Urothelium cell line (cell line): ENCODE data around the gene RPS6KA2.
"Not testable (repeated sequence)": the region's sequence is repeated elsewhere in the genome, so short reads cannot be mapped to it uniquely, and the experiment has no call there.

Experiments used
- DNase-seq: peaks from one replicate; pipeline ENCODE4 v3.0.0; 2011; ENCODE audit warnings: low spot score, mixed read lengths
- FAIRE-seq: peaks from 2 replicates; lab custom pipeline; 2011; peaks lifted over from hg19 to GRCh38; lab: Jason Lieb, UNC

RPS6KA2 gene

GRCh38 chr6:166595949-166596348 lies 31.1 kb downstream of the RPS6KA2 start:
- FAIRE-seq = no peak
- no peak for DNase-seq

- DNase-seq = no peak
- no peak for FAIRE-seq
These were observed 31.8 kb downstream of the RPS6KA2 start for GRCh38 chr6:166595061-166595780.

- no peak for FAIRE-seq
- no peak for DNase-seq
These were observed 34.2 kb downstream of the RPS6KA2 start for GRCh38 chr6:166592821-166593220.

- FAIRE-seq = no peak
- DNase-seq = no peak
These were observed 35.0 kb downstream of the RPS6KA2 start for GRCh38 chr6:166591961-166592520.

- no peak for DNase-seq
- no peak for FAIRE-seq
These were observed 36.0 kb downstream of the RPS6KA2 start for GRCh38 chr6:166591026-166591425.

- FAIRE-seq = no peak
These were observed 37.1 kb downstream of the RPS6KA2 start for GRCh38 chr6:166589786-166590574.

GRCh38 chr6:166589337-166589731 lies 37.7 kb downstream of the RPS6KA2 start:
- DNase-seq (no peak), FAIRE-seq (no peak)

More at GRCh38 chr6:166589786-166590574, 37.1 kb downstream of the RPS6KA2 start:
- DNase-seq = no peak

GRCh38 chr6:166588691-166589336 lies 38.2 kb downstream of the RPS6KA2 start:
- FAIRE-seq (no peak), DNase-seq (peak; percentile 19)

- no peak for FAIRE-seq
- DNase-seq = no peak
These were observed 39.2 kb downstream of the RPS6KA2 start for GRCh38 chr6:166587631-166588413.

- FAIRE-seq (no peak), DNase-seq (peak; percentile 63)
These were observed 40.5 kb downstream of the RPS6KA2 start, which contains the start of gene RAMACL for GRCh38 chr6:166586424-166587156. Gene RAMACL, minus strand, starts transcription at chr6:166586678. Its CDS starts 201 bp downstream, at chr6:166586477.

GRCh38 chr6:166584853-166585429 lies 42.1 kb downstream of the RPS6KA2 start:
- no peak for DNase-seq
- no peak for FAIRE-seq

GRCh38 chr6:166584155-166584554 lies 42.9 kb downstream of the RPS6KA2 start:
- DNase-seq = no peak
- FAIRE-seq = no peak

- DNase-seq (no peak), FAIRE-seq (no peak)
These were observed 43.7 kb downstream of the RPS6KA2 start for GRCh38 chr6:166583230-166583965.

GRCh38 chr6:166582258-166582657 lies 44.8 kb downstream of the RPS6KA2 start:
- DNase-seq = no peak
- no peak for FAIRE-seq

GRCh38 chr6:166581801-166582200 lies 45.2 kb downstream of the RPS6KA2 start:
- DNase-seq, FAIRE-seq: not testable (repeated sequence)

- no peak for FAIRE-seq
- DNase-seq = no peak
These were observed 46.0 kb downstream of the RPS6KA2 start for GRCh38 chr6:166581091-166581511.

- FAIRE-seq (no peak), DNase-seq (no peak)
These were observed 46.7 kb downstream of the RPS6KA2 start for GRCh38 chr6:166580076-166581050.
